A673 (cell line): Measurements from ENCODE around the gene ATP4A.

Source experiments
- CTCF ChIP-seq: fragments of 300-800, 200-600 bp; sonication (generic); conservative IDR thresholded peaks from 2 replicates; pipeline ENCODE4 v1.5.1; 2017; ENCODE audit warnings: low read depth, mild to moderate bottlenecking, antibody characterized with exemption, low read length, moderate library complexity, mixed read lengths
- EZH2 ChIP-seq: fragments of 200-600 bp; sonication (generic); IDR thresholded peaks from 2 replicates; pipeline ENCODE4 v1.6.1; 2017; ENCODE audit warnings: borderline replicate concordance, low read depth, mild to moderate bottlenecking, mixed read lengths, antibody characterized with exemption, low read length; ENCODE audit not compliant: poor library complexity, severe bottlenecking

- TF ChIP-seq CTCF = no peak
- no peak for TF ChIP-seq EZH2
Measured at GRCh38 chr19:35563207-35563829, at the start of gene ATP4A.
